Uterus (tissue), 2 donors: ENCODE results near the gene DIPK2A.

Source experiments
- POLR2A ChIP-seq, 2 donors: fragments of 450-650 bp; IDR thresholded peaks; one replicate each; pipeline ENCODE4 v1.6.1; 2016; ENCODE audit warnings: antibody characterized with exemption in 2 of 2, mild to moderate bottlenecking in 1 of 2, moderate library complexity in 1 of 2
- TF ChIP-seq, protein P1 (sequence below), 4 experiments: fragments of 200-600 bp in 2 of 4; fragments of 450-650 bp in 2 of 4; sonication (generic) in 2 of 4; IDR thresholded peaks; one replicate each; pipeline ENCODE4 v1.5.1; 2016 to 2019; ENCODE audit warnings: antibody characterized with exemption in 4 of 4, mild to moderate bottlenecking in 2 of 4, moderate library complexity in 1 of 4

- TF ChIP-seq, protein P1, sequence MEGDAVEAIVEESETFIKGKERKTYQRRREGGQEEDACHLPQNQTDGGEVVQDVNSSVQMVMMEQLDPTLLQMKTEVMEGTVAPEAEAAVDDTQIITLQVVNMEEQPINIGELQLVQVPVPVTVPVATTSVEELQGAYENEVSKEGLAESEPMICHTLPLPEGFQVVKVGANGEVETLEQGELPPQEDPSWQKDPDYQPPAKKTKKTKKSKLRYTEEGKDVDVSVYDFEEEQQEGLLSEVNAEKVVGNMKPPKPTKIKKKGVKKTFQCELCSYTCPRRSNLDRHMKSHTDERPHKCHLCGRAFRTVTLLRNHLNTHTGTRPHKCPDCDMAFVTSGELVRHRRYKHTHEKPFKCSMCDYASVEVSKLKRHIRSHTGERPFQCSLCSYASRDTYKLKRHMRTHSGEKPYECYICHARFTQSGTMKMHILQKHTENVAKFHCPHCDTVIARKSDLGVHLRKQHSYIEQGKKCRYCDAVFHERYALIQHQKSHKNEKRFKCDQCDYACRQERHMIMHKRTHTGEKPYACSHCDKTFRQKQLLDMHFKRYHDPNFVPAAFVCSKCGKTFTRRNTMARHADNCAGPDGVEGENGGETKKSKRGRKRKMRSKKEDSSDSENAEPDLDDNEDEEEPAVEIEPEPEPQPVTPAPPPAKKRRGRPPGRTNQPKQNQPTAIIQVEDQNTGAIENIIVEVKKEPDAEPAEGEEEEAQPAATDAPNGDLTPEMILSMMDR (IDR thresholded peaks at IDR 0.05), result no peak
- TF ChIP-seq POLR2A (IDR thresholded peaks at IDR 0.05), result no peak
Measured at GRCh38 chr3:143998266-143998665, 26.6 kb downstream of the DIPK2A start.
